GM11168 (cell line): Measurements from ENCODE around the gene KCNJ3.

Experiments
- in situ Hi-C: fragments of 300-500 bp; cut with MboI; formaldehyde crosslinking; loops from one replicate; pipeline ENCODE4 v1.12.0; 2022; ENCODE audit warnings: low sequenced_read_pairs; ENCODE audit not compliant: unreplicated experiment

KCNJ3 gene

GRCh38 chr2:154704991-154705390 is 6.5 kb downstream of the KCNJ3 start:
- in situ Hi-C loops = no loop called here

- in situ Hi-C loops = no loop called here
Observed at GRCh38 chr2:154706660-154707059, 8.2 kb downstream of the KCNJ3 start.

GRCh38 chr2:154707994-154708575 is 9.6 kb downstream of the KCNJ3 start:
- in situ Hi-C loops = no loop called here

GRCh38 chr2:154709215-154709614 is 10.7 kb downstream of the KCNJ3 start:
- in situ Hi-C loops = no loop called here

GRCh38 chr2:154710078-154710477 is 11.6 kb downstream of the KCNJ3 start:
- in situ Hi-C loops = no loop called here

- in situ Hi-C loops = no loop called here
Observed at GRCh38 chr2:154710685-154711084, 12.2 kb downstream of the KCNJ3 start.

GRCh38 chr2:154713675-154714074 is 15.2 kb downstream of the KCNJ3 start:
- in situ Hi-C loops = no loop called here

- in situ Hi-C loops = no loop called here
Observed at GRCh38 chr2:154720651-154721050, 22.2 kb downstream of the KCNJ3 start.

GRCh38 chr2:154724194-154724797 is 25.8 kb downstream of the KCNJ3 start:
- in situ Hi-C loops = no loop called here

GRCh38 chr2:154740361-154740760 is 41.9 kb downstream of the KCNJ3 start:
- in situ Hi-C loops = no loop called here

- in situ Hi-C loops = no loop called here
Observed at GRCh38 chr2:154758871-154759270, 60.4 kb downstream of the KCNJ3 start.

- in situ Hi-C loops = no loop called here
Observed at GRCh38 chr2:154762638-154763037, 64.1 kb downstream of the KCNJ3 start.

- in situ Hi-C loops = no loop called here
Observed at GRCh38 chr2:154771664-154772284, 73.3 kb downstream of the KCNJ3 start.

- in situ Hi-C loops = no loop called here
Observed at GRCh38 chr2:154776825-154777224, 78.3 kb downstream of the KCNJ3 start.

- in situ Hi-C loops = no loop called here
Observed at GRCh38 chr2:154794406-154794805, 95.9 kb downstream of the KCNJ3 start.

- in situ Hi-C loops = no loop called here
Observed at GRCh38 chr2:154795651-154796050, 97.2 kb downstream of the KCNJ3 start.

GRCh38 chr2:154804451-154804850 is 106.0 kb downstream of the KCNJ3 start:
- in situ Hi-C loops = no loop called here

- in situ Hi-C loops = no loop called here
Observed at GRCh38 chr2:154813636-154814035, 115.1 kb downstream of the KCNJ3 start.

- in situ Hi-C loops = no loop called here
Observed at GRCh38 chr2:154814856-154815255, 116.4 kb downstream of the KCNJ3 start.

- in situ Hi-C loops = no loop called here
Observed at GRCh38 chr2:154825358-154825757, 126.9 kb downstream of the KCNJ3 start.

GRCh38 chr2:154826827-154827226 is 128.3 kb downstream of the KCNJ3 start:
- in situ Hi-C loops = no loop called here

- in situ Hi-C loops = no loop called here
Observed at GRCh38 chr2:154827286-154827685, 128.8 kb downstream of the KCNJ3 start.
